CD4-positive, alpha-beta T cell treated with Interleukin-2 at 100 ng/mL for 4 hours (primary cell): ENCODE data around the gene LSP1.
"Not testable (repeated sequence)": the region's sequence is repeated elsewhere in the genome, so short reads cannot be mapped to it uniquely, and the experiment has no call there.

Source experiments
- DNase-seq: peaks from one replicate; pipeline ENCODE4 v3.0.0-alpha.2; 2020; ENCODE audit warnings: low spot score

LSP1 gene

DNA sequence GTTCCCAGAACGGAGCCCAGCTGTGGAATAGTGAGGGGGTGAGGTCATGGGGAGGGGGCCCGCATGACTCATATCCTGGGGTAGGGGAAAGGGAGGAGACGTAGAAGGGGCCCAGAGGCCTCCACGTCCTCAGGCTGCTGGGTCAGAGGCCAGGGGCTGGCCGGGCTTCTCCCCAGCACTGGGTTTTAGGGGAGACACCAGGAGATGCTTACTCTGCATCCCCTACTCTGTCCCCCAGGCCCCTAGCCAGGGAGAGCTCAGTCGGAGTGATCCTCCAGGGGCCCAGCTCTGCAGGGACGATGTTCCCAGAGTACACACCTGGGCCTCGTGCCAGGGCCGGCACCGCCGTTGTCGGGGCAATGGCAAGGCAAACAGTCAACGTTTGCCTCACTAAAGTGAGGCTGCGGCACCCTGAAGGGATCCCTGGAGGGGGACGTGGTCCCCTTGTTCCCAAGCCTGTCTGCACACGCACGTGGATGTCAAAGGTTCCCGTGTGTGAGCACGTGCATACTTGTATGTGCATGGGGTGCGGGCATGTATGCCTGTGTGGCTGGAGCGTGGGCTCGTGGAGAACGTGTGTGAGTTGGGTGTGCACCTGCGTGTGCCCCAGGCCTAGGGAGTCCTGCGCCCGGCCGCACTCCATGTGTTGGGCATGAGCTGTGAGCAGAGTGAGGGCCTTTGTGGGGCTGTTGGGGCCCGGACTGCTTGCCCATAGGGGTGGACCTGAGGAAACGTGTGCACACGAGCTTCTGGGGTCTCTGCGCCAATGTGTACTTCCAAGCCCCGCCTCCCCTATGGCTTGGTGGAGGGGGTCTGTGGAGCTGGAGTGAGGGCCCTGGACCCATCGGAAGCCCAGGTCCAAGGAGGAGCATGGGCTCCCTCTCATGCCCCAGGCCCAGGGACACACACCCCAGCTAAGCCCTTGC is 24.6 kb downstream of the LSP1 start:
- DNase-seq = no peak

DNA sequence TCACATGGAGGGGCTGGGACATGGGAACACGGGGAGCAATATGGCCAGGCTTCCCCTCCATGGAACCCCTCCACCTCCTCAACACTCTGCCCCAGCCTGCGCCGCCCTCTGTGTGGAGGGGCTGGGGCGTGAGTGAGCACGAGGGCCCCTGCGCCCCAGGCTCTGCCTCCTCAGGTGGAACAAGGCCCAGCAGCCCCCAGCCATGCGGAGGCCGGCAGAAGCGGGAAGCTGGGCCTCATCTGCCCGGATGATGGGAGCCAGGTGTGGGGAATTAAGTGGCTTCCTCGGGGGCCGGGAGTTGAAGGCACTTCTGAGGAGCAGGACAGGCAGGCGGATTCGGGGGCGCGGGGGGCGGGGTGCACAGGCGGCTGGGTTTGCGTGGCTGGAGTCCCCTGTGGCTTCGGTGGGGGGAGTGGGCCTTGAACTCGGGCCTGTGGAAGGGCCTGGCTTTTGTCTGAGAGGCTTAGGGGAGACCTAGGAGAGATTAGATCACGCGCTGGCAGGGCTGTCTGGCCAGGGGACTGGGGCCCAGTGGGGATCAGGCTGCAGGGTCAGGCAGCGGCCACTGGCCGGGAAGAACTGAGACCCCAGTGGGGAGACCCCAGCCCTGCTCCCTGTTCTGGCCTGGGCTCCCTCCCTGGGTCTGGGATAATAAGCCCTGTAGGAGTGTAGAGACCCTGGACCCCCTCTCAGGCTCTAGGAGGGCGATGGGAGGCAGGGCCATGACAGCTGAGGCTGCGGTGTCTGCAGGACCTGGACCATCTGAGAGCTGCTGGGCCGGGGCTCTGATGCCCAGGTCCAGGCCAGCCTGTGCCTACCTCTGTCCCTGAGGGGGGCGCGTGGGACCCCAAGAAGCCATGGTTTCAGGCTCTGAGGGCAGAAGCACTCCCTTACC is 25.5 kb downstream of the LSP1 start:
- DNase-seq = no peak

DNA sequence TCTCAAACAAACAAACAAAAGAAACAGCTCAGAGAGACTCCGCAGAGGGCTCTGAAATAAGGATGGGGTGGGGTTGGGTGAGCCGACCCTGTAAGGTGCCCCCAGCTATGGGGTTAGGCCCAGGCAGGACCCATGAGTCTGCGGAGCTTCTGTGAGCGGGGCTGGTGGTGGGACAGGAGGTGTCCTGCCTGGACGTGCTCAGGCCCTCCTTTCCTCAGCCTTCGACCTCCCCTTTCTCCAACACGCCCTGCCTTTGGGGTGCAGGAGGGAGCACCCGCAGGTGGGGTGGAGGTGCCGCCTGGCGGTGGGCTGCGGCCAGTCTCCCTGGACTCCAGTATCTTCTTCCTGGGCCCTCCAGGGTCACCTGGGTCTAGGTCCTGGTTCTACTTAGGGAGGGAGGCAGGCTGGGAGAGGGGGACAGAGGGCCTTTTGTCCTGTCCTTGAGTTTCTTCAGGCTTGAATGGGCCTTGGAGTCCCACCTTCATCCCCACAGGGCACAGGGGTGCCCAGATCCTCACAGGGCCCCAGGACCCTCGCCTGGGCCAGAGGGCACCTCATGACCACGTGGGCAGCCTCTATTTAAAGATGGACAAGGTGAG is 26.6 kb downstream of the LSP1 start:
- DNase-seq = no peak

DNA sequence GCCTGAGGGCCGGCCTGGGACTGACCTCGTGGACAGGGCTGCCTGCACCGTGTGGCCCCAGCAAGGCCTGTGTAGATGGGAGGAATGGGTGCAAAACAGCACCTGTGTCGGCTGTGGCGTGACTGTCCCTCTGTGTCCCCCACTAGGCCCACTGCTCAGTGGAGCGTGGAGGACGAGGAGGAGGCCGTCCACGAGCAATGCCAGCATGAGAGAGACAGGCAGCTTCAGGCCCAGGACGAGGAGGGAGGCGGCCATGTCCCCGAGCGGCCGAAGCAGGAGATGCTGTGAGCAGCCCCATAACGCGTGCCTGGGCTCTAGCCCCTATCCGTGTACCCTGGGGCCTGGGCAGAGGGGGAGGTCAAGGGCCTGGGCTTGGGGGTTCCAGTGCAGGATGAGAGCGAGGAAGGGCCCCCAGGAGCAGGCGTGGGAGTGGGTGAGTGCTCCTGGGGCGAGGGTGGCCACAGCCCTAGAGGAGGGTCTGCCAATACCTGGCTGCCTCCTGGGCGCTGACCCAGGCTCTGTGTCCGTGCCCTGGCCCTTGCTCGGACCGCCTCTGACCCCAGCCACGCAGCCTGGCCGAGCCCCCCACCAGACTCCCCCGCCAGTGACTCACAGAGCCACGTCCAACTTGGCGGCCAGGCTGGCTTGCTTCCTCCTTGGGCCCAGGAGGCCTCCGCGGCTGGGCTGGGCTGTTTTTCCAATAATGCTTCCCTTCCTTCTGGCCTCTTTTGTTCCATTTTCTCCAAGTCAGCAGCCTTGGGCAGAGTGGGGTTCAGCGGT is 27.2 kb downstream of the LSP1 start:
- DNase-seq = no peak

DNA sequence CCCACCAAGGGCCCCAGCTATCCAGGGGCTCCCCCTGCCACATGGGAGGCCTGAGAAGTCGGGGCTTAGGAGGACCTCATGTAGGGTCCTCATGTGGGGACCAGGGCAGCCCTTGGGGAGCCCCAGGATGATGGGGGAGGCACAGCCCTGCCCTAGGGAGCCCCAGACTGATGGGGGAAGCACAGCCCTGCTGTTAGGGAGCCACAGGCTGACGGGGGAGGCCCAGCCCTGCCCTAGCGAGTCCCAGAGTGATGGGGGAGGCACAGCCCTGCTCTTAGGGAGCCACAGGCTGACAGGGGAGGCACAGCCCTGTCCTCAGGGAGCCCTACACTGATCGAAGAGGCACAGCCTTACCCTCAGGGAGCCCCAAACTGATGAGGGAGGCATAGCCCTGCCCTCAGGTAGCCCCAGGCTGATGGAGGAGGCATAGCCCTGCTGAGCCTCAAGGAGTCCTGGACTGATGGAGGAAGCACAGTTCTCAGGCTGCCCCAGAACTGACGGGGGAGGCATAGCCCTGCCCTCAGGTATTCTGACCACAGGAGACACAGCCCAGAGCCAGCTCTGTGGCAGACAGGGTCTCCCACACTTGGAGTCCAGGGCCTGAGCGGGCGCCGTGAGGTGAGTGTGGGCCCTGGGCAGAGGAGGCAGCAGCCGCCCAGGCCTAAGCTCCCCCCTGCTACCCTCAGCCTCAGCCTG is 28.0 kb downstream of the LSP1 start:
- no peak for DNase-seq

DNA sequence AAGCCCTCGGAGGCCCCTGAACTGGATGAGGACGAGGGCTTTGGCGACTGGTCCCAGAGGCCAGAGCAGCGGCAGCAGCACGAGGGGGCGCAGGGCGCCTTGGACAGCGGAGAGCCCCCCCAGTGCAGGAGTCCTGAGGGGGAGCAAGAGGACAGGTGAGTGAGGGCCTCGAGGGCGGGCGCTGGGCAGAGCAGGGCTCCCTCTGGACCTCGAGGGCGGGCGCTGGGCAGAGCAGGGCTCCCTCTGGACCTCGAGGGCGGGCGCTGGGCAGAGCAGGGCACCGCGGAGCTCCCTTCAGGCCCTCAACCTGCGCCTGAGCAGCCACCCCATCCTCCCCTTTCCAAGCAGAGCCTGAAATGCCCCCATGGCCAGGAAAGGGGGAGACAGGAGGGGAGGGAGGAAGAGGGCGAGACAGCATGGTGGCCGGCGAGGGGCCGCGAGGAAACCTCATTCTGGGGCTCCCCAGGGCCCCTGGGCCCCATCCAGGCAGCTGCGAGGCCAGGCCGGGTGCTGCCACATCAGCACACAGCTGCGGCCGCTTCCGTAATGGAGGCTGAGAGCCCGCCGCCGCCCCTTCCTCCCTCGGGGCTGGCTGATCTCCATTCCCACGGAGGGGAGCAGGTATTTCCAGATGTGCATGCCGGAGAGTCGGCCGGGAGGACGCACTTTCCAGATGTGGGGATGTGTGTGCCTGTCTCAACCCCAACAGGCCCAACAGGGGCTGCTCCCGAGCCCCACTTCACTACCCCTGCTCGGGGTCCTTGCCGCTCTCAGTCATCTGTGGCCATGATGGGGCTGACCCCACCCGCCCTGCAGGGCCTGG is 28.8 kb downstream of the LSP1 start:
- DNase-seq = no peak

DNA sequence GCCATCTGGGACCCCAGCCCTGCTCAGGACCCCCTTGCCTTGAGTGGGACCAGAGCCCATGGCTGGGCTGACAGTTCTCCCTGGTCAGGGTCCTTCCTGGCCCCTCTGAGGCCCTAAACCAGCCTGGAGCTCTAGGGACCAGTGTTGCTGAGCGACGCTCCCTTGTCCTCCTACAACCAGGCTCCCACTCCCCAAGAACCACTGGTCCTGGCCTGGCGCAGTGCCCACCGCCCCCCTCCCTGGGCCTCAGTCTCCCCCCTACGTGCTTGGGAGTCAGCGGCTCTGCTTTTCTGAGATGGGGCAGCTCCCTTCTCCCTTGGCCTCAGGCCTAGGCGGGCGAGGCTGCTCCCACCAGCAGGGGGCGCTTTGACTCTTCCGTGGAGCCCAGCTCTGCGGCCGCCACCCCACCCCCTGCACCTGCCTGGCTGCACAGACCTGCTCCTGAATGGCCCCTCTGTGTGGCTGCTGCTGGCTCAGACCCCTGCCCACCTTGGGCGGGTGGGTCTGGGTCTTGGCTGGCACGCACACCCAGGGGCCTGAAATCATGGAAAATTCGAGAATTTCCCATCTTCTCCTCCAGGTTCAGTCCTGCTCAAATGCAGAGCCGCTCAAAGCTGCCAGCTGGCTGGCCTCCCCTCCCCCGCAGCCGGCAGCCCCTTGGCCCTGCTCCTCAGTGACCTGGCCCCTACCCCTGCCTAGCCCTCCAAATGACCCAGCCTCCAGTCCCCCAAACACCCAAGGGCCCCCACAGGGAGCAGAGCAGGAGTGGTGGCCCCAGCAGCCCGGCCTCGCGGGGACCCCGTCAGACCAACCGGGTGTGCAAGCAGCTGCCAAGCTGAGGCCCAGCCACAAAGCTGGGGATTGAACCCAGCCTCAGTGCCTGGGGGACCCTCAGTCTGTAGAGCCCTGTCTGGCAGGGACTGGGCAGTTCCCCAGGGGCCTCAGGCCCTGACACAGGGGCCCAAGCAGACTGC is 29.7 kb downstream of the LSP1 start:
- peak; percentile 78 for DNase-seq

DNA sequence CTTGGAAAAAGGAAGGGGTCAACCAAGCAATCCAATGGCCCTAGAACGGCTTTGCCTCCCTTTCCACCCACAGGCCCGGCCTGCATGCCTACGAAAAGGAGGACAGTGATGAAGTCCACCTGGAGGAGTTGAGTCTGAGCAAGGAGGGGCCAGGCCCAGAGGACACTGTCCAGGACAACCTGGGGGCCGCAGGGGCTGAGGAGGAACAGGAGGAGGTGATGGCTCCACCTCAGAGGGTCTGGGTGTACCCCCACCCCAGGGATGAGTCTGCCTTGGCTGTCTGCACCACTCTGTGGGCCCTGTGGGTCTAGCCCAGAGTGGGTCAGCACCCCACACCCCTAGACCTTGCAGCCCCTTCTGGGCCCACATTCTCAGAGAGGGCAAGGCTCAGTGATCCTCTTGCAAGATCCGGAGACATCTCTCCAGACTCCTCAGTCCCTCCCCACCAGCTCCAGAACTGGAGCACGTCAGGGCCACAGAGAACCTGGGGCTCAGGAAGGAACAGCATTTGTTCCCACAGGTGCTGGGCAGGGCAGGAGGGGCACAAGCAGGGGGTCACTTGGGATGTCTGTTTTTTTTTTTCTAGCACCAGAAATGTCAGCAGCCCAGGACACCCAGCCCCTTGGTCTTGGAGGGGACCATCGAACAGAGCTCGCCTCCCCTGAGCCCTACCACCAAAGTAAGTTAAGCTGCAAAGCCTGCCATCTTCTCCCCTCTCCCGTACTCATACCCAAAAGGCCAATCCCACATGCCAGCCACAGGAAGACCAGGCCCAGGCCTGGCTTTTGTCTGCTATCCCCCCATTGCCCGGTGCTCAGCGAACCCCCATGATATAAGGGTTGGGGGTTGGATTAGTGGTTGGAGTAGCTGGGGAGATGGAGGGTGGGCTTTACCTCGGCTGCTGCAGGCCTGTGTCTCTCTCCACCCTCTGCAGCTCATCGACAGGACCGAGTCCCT is 30.7 kb downstream of the LSP1 start:
- no peak for DNase-seq

DNA sequence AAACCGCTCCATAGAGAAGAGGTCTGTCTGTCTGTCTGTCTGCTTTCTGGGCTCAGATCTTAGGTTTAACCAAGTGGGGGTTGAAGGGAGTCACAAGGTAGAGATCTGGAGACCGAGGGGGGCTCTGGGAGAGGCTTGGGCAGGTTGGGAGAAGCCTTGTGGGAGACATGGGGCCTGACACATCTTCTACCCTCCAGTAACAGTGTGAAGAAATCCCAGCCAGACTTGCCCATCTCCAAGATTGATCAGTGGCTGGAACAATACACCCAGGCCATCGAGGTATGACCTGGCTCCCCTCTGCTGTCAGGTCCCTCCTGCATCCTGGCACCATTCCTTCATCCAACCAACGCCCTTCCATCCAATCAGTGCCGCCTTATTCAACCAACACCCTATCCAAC is 31.4 kb downstream of the LSP1 start:
- no peak for DNase-seq

DNA sequence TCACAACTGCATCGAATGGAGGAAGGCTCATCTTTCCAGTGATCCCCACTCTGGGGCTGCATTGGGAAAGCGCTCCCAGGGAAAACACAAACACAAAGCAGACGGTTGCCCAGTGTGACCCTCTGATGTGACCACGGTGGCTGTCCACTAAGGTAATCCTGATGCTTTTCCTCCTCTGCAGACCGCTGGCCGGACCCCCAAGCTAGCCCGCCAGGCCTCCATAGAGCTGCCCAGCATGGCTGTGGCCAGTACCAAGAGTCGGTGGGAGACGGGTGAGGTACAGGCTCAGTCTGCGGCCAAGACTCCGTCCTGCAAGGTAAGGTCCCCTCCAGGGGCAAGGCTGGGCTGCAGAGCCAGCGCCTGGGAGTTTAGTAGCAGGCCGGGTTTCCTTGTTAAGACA is 33.7 kb downstream of the LSP1 start:
- DNase-seq = not testable (repeated sequence)

DNA sequence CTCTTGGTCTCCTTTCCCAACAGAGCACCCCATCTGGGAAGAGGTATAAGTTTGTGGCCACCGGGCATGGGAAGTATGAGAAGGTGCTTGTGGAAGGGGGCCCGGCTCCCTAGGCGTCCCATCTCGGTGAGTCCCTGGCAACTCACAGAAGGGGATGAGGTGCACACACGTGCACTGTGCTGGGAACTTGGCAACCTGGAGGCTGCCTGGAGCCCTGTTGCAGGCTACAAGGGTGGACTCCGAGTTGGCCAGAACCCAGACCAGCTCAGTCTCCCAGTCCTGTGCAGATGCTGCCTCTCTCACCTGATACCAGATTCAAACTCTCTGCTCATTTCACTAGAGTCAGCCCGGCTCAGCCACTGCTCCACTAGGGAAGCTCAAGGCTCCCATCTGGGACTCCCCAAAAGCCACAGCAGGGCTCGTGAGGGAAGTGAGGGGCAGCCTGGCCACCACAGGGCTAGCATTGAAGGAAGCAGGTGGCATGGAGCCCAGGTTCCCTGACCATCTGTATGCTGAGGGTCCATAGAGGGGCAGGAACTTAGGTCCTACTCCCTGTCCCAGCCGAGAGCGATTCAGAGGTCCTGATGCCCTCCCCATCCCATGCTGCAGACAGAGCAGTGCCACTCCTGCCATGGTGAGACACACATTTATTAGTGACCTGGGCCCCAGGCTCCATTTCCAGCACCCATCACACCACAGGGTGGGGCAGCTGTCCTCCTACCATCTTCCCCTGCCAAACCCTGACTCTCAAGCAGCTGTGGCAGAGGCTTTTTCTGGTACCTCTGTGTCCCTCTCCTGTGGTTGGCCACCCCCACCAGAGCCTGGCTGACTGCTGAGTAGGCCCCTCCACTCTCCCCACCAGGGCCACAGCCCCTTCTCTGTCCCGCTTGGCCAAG is 34.8 kb downstream of the LSP1 start:
- DNase-seq = no peak

DNA sequence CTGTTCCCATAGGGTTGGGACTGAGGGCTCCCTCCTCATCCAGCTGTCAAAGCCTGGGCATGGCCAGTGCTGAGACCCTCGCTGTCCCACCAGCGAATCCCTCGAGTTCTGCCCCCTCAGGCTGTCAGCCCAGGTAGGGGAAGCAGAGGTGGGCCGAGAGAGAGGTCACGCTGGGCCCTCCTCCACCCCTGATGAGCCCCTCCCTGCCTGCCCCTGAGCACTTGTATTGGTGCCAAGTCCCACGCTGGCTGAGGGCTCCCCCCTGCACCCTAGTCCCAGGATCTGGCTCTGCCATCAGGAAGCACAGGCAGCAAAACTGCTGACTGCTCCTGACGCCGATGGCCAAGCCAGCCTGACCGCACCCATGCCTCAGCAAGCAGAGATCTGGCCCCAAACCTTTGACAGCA is 35.5 kb downstream of the LSP1 start:
- no peak for DNase-seq

DNA sequence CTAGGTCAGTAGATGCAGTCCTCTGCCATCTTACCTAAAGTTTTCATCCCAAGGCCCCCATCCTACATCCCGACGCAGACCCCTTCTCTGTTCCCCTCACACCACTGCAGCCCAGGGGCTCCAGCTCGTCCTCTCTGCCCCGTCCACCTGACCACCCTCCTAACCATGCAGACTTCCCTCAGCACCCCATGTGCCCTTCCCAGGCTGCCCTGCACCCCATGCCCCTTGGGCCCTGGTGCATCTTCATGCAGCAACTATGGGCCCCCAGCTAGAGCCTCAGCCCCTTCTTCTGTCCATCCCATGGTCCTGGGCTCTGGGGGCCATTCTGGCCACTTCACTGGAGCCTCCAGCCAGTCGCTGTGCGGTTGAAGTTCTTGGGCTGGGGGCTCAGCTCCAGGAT is 35.9 kb downstream of the LSP1 start:
- no peak for DNase-seq

DNA sequence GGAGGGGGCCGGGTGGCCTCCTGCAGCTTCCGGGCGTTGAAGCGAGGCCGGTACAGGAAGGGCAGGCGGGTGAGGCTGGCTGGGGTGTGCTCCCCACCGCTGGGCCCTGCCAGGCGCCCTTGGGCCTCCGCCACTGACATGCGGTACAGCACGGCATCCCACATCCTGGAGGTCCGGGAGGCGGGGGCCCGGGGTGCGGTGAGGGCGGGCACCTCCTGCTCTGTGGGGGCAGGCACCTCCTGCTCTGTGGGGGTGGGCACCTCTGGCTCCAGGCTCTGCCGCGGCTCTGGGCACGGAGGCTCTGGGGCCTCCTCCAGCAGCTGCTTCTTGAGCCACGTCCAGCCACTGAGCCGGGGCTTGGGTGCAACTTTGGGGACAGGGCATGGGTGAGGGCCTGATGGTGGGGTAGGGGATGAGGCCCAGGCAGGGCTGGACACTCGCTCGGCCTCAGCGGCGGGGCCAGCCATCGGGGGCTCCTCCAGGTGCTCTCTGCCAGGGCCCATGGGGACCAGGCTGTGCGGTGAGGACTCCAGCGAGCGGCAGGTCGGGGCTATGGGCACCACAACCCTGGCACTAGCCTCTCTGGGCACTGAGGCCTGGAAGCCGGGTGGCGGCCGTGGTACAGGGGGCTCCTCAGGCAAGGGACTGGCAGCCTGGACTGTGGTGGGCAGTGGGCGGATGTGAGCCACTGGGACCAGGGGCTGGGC is 36.5 kb downstream of the LSP1 start:
- DNase-seq = peak; percentile 72

DNA sequence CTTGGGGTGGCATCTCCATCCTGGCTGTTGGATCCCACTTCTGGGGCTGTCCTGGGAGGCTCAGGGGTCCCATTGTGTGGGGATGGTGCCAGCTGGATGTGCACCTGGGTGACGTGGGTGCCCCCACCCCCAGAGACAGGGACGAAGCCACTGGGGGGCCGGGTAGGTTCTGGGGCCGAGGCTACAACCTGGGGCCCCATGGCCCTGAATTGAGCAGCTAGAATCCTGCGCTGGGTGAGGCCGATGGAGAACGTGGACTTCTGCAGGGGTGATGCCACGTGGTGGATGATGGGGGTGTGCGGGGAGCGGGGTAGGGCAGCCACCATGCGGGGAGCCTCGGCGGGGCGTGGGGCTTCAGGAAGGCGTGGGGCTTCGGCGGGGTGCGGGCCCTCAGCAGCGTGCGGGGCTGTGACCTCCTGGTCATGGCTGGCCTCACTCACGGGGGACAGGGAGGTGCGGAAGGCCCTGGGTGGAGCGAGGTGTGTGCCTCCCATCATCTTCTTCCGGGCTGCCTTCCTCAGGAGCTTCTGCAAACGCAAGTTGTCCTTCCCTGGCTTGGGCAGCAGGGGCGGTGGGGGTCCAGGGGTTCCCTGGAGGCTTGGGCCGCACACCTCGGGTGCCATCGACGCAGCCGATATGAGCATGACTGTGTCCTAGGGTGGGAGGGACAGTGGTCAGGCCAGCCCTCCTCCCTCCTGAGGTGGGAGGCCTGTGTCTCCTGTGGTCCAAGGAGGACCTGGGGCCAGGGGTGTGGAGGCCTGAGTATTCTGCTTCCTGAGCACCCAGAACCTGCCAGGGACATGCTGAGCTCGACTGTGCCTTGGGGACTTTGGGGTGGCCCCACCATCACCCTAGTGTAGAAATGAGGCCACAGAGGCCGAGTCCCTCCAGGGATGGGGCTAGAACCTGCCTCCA is 37.3 kb downstream of the LSP1 start:
- no peak for DNase-seq
